HL-60 (cell line): Measurements from ENCODE around the gene IBTK.

Experiments
- CTCF ChIP-seq: IDR thresholded peaks from one replicate; pipeline ENCODE4 v1.5.1; 2011; ENCODE audit warnings: low read length, control low read depth, inconsistent platforms; ENCODE audit not compliant: insufficient read depth
- POLR2AphosphoS5 ChIP-seq: IDR thresholded peaks from 2 replicates; pipeline ENCODE4 v1.6.1; 2012; ENCODE audit warnings: low read depth

- TF ChIP-seq CTCF = no peak
- TF ChIP-seq POLR2AphosphoS5 = no peak
Measured at GRCh38 chr6:82144852-82145340, 102.6 kb downstream of the IBTK start.
